ENCODE results near the gene SPIN1.

- TF ChIP-seq CTCF (IDR thresholded peaks at IDR 0.05) (no peak), POLR2A (IDR thresholded peaks at IDR 0.05) (no peak)
Measured at GRCh38 chr9:88451160-88451559, 62.9 kb downstream of the SPIN1 start.
